Measurements from ENCODE around the gene NADSYN1.

NADSYN1 gene

DNA sequence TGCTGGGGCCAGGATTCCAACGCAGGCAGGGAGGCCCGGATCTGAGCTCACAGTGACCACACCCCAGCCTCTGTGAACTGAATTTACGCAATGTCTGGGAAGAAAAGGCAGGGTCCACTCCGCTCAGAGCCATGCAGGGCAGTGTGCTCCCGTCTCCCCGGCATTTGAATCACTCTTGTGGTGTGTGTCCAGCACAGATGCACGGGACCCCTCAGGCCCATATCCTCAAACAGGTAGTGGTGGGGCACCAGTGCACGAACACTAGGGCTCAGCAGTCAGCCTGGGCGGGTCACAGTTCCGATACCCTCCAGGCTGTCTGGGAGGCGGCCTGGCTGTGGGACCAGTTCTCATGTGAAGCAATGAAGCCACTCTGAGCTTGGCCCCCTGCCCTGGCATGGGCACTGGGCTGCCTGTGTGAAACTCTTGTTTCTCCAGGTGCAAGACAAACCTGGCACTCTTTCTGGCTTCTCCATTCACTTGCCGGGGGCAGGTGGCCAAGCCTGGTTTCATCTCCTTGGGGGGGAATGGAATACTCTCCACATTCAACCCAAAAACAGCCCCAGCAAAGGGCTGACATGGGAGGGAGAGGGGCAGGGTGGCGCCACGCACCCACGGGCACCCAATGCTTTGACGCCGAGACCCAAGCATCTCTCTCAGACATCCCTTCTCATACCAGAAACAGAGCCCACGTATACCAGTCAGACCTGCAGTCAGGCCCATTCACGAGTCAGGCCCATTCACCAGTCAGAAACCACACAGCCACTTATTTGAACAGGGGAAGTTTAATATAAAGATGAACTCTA is 19.2 kb upstream of the NADSYN1 start:
- FAIRE-seq, result no peak

DNA sequence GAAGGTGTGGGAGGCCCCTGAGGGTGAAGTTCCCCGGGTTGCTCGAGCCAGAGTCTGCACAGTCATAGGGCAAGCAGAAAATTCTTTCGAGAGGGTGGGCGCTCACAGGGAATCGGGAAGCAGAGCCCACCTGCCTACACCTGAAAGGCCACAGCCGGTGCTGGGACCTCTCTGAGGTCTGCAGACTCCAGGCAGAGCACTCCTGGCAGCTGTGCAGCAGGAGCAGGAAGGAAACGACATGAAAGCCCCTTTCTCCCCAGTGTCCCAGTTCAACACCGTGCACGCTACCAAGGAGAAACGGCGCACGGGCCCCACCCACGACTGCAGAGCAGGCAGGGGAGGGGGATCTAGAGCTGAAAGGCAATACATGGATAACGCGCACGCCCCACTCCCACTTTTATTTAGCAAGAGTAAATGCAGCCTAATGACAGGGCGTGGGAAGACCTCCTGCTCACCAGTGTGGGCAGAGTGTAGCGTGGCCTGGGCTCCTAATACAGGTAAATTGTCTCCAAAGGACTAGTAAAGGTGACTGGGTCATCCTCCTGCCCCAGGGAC is 18.4 kb upstream of the NADSYN1 start:
- FAIRE-seq, result no peak

DNA sequence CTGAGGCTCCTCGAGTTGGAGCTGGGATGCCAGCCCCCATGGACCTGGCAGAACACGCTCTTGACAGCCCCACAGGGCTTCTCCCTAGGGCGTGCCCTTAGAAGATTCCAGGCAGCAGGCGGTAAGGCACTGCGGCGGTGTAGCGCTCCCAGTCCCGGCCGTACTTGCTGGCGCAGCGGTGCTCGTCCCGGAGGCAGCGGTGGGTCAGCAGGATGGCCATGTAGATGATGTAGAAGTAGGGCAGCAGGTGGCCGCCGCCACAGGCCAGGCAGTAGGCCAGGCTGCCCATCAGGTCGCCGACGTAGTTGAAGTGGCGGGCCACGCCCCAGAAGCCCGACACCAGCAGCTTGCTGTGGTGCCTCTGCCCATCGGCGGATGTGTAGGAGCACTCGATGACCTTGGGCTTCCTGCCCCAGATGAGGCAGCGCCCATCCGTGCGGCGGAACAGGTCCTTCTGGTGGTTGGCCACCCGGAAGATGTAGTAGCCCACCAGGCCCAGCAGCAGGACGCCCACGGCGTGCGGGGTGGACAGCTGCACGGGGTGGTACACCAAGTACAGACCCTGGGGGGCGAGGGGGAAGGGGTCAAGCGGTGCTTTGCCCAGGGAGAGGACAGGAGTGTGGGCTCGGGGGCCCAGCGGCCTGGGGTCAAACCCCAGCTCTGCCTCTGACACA is 17.6 kb upstream of the NADSYN1 start:
- FAIRE-seq, result no peak

DNA sequence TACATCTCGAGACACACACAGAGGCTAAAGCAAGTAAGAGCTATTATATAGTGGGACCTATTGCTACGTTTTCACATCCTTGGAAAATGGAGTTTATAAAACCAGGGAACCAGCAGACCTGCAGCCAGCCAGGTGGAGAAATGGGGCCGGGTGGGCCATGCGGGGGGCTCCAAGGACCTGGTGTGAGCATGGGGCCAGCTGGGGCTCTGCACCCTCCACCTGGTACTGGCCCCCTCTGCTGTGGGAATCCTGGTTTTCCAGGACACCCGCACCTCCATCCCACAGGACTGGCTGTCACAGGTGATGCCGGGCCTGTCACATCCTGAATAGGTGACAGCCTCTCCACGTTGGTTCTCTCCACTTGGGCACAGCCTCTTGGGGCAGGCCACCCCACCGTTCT is 16.1 kb upstream of the NADSYN1 start:
- no peak for FAIRE-seq

DNA sequence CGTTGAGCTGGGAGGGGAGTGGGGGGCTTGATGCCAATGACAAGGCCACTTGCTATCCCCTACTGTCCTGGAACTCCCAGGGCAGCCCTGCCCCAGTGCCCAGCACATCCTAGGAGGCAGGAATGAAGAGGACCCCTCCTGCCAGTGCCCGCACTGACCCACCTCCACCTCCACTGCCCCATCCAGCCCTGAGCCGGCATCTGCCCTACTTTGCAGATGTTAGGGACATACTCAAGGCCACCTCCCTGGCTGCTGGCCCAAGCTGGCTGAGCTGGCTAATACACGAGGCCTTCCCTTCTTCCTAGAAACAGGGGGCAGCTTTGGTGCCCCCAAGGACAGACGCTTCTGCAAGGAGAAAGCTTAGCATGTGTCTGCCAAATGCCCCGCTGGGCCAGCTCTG is 15.6 kb upstream of the NADSYN1 start:
- FAIRE-seq, result no peak

DNA sequence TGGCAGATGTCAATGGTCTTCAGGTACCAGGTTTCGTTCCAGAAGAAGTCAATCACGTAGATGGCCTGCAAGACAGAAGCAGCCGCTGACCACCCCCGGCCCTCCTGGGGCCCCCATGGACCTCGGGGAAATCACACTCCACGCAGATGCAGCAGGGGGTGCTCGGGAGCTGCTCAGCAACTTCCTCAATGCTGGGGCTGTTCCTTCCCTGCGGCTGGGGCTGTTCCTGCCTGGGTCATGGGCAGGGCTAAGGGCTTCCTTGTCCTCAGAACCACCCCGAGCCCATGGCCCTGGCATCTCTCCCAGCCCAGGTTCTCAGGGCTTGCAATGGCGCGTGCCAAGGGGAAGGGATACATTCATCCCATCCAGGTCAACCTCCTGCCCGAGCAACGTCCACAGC is 15.1 kb upstream of the NADSYN1 start:
- FAIRE-seq, result no peak

DNA sequence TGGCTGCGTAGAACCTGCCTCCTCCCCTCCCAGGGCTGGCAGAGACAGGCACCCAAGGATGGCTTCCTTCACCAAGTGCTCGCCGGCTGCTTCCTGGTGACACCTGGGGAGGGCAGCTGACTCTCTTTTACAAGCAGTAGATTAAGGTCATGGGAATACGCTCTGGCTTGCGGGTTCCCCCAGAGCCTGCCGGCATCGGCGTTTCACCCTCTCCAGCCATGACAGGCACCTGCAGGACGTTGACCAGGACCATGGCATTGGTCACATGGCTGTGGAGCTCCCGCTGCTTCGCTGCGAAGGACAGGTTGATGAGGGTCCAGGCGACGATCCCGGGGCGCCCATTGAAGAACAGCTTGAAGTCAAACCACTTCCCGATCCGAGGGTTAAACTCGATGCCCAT is 14.4 kb upstream of the NADSYN1 start:
- no peak for FAIRE-seq

DNA sequence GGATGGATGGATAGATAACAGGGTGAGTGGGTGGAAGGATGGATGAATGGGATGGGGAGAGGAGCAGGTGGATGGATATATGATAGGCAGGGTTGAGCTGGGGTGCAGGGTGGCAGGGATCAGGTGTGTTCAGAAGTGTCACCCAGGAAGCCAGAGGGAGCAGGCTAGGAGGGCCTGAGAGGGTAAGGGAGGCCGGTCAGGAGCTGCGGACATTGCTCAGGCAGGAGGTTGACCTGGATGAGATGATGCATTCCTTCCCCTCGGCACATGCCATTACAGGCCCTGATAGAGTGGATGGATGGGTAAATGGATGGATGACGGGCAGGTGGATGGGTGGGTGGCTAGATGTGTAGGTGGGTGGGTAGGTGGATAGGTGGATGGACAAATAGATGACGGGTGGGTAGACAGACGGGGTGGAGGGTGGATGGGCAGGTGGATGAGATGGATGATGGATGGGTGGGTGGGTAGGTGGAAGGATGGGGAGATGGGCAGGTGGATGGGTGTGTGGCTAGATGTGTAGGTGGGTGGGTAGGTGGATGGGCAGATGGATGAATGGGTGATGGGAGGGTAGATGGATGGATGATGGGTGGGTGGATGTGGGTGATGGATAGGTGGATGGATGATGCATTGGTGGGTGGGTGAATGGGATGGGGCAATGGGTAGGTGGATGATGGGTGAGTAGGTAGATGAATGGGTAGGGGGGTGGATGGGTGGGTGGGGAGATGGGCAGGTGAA is 12.8 kb upstream of the NADSYN1 start:
- no peak for FAIRE-seq

DNA sequence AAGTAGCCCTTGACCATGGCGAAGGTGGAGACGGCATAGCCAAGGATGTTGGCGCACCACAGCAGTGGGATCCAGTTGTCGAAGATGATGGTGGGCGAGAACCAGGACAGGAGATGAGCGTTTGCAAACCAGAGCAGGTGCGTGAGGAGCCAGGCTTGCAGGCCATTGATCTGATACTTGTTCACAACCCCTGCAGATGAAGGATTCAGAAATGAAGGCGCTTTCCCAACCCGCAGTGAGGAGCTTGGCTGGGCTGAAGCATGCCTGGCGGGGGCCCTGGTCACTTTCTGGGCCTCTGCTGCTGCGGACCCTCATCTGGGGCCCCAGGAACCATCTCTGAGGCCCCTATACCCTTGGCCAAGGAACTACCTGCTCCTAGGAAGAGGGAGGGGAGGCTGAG is 11.8 kb upstream of the NADSYN1 start:
- no peak for FAIRE-seq

DNA sequence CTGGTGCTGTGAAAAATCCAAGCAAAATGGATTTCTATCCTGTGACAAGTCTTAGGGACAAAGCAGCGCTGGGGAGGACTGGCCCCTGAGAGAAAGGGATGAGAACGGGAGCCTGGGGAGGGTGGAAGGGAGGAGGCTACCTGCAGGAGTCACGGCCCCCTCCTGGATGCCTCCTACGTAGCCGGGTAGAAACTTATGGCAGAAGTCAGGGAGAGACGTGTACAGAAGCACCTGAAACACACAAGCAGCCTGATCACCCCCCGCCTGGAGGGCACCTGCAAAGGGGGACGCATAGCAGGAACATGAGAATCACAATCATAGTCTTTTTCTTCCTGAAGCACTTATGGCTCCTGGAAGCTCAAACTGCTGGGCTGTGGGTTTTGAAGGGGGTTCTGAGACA is 10.9 kb upstream of the NADSYN1 start:
- no peak for FAIRE-seq

DNA sequence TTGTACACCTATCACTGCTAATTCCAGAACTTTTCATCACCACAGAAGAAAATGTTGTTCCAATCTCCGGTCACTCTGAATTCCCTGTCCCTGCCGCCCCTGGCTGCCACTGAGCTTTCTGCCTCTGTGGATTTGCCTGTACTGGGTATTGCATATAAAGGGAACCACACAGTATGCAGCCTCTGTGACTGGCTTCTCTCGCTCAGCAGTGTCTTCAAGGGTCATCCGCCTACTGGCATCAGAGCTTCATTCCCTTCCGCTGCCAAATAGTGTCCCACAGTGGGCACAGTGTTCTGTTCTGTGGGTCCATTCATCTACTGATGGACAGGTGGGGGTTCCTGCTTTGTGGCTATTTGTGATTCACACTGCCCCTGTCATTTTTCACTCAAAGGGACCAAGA is 10.1 kb upstream of the NADSYN1 start:
- no peak for FAIRE-seq

DNA sequence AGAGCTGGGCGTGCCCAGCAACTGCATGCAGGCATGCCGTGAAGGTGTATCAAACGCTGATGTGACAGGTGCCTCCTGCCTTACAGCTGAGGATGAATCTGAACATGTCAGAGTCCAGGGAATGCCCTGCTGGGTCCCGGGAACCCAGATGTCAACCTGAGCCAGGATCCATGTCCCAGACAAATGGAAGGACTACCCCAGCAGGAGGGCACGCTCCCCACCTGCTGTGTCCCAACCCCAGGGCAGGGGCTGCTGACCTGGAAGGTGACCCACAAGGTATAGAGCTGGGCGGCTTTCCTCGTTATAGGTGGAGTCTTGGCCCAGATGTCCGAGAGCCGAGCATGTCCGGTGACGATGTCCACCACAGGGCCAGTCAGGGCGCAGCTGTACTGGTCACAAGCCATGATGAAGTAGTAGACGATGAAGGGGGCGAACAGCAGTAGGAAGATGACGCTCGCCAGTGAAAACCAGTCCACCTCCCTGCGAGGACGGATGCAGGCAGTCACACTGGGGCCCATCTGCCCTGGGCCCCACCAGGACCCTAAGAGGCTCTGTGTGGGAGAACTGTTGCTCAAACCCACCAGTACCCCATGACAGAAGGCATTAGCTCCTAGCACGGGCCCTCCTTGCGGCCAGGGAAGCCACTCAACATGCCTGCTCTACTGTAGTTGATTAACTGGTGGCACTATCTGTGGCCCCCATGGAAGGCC is 9.1 kb upstream of the NADSYN1 start:
- no peak for FAIRE-seq

DNA sequence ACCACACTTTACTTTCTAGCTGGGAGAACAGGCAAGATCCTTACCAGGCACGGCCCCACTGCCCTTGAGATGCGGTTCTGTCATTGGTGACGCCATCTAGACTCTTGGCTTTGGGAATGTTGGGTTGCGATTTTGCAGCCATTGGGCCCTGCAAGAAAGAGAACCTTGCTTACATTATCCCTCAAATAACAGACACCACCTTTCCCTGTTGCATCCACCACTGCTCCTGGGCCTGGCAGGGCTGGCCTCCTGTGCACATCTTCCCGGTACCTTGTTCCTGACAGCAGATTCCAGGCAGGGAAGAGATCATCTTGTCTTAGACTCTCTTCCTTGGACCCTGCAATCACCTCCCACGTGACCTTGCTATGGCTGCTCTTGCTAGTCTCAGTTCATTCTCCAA is 8.2 kb upstream of the NADSYN1 start:
- no peak for FAIRE-seq

DNA sequence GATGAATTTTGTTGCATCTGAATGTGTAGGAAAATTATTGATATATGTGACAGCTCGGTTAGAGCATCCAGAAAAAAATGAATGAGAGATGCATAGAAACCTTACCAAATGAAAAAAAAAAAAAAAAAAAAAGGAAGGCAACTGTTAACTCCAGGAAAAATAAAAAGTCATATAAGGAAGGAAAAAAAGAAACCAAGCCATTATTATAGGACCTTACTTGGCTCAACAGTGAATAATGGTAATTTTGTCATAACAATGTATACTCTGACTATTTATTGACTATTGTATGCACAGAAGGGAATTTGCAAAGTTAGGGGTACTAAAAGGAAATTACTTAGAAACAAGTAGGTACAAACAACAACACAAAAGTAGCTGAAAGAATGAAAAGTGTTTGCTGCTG is 6.9 kb upstream of the NADSYN1 start:
- FAIRE-seq, result no peak

DNA sequence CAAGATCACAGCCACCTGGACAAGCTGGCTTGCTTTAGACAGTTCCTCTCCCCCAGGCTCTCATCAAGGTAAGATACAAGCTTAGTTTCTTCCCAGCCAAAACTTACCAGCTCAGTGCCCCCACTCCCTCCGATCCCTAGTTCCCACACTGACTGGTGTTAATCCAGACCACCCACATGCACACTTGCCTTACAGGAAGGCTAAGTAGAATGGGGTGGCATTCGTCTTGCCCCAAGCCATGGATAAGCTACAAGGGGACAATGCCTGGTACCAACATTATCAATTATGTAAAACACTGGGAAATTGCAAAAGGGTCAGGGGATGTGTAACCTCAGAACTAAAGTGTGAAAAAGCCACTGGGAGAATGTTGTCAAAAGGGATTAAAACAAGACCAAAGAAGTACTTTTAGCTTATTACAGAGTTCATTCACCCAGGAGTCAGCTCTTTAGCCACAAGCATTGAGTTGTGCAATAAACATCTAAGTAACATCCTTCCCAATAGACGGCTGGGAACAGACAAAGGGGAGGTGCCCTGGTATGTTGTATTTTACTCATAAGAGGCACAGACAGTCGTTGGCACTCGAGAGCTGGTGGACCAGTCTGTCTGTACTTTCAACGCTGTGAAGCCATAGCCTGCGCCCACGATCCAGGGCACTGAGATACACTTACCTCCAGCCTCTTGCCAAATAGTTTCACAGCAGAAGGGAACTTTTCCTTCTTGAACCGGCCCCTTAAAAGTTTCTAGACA is 5.9 kb upstream of the NADSYN1 start:
- FAIRE-seq, result no peak

DNA sequence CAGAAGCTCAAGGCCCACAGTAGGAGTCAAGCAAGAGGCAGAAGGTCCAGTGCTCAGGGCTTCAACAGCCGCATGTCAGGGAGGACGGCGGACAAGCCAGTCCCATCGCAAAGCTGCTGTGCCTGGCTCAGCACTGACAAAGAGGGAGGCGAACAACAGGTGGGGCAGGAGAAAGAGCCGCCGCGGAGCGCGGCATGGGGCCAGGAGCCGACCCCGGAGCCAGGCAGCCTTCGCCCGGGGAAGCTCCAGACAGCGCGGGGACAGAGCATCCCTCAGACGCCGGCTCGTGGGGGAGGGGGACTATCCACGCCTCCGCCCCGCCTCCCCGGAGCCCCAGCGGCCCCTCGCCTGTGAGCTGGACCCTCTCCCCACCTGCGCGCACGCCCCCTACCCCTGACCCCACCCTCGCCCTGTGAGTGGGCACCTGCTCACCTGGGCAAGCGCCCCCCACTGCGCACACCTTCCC is 5.2 kb upstream of the NADSYN1 start:
- no peak for FAIRE-seq

DNA sequence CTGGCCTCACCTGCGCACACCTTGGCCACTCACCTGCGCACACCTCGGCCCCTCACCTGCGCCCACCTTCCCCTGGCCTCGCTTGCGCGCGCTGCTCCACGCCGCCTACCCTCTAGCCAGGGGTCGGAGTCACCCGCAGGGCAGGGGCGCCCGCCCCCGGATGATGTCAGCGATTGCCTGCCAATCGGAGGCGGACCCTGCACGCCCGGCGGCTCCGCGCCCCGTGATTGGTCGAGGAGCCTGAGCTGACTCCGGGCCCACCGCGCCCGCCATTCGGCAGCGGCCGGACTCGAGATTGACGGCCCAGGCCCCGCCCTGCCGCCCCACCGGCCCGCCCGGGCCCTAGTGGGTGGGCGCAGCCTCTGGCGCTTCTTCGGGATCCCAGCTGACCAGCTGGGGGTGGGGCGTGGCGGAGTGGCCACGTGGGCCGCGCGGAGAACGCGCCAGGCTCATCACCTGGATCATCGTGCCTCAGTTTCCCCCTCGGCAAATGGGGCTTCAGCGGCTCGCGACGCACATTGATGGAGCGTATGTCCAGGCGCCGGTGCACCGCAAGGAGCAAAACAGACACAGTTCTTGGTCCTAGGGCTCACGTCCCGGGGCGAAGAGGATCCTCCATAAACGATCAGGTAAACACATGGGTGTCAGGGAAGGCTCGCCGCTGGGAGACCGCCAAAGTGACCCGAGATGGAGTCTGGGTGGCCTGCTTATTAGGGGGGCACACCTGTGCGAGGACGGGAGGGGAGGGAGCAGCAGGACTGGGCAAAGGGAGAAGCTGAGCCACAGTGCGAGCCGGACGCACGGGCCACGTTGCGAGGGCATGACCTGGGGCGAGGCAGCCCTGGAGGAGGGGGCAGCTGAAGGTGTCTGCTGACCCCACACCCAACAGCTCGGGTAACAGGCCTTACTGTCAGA is 4.5 kb upstream of the NADSYN1 start, which contains the start of gene DHCR7:
Gene DHCR7, minus strand, starts transcription at position 137 of the 915 bp plus-strand sequence. CDS start 3,441 bp downstream, outside the sequence.
- no peak for FAIRE-seq

DNA sequence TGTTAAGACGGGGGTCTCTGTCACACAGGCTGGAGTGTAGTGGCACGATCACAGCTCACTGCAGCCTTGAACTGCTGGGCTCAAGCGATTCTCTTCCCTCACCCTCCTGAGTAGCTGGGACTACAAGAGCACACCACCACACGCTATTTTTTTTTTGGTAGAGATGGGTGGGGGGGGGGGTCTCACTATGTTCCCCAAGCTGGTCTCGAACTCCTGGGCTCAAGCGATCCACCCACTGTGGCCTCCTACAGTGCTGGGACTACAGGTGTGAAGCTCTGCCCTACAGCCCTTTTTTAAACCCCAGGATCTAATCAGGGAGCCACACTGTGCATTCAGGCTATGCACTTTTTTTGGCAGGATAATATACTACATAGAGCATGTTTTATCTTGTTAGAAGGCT is 3.4 kb upstream of the NADSYN1 start:
- no peak for FAIRE-seq

DNA sequence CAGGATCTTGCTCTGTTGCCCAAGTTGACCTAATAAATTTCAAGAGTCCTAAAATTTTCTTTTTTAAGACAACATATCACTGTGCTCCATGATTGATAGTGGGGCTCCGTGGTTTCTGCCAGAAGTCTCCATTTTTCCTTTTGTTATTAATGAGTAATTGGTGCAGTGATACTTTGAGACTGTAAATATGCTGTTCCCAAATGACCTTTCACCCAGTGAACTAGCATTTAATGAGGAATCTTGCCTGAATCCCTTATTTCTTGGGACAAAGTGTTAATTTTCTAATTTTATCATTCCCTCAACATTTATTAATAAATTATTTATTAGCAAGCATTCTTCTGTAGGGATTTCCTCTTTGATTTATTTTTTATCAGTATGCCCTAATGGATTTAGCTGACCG is 2.5 kb upstream of the NADSYN1 start:
- FAIRE-seq, result no peak

DNA sequence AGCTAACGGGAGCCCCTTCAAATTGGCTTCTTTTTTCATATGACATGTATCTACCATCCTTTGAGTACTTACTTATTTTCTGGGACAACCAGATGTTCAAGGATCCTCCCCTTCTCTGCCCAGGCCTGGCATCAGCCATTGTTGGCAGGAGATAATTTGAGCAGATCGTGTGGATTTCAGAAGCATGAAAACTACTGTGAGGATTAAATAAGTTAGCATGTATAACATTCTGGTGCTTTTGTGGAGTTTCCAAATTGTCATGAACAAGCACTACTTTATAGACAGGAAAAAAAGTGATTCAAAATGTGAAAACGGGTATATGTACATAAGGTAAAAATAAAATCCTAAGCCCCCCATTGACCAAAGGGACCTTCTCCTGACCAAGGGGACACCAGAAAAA is 2.1 kb upstream of the NADSYN1 start:
- no peak for FAIRE-seq

All from A204.1 (cell line).